Karpas-422 (cell line): ENCODE data around the gene DHRS1. TPM values are rescaled to one million over a fixed set of nuclear protein-coding genes. Genes with fewer than 3 reads are reported as not detected.
A peak's percentile ranks its signal among the peaks of the same experiment; 100 is the strongest.
"Not testable (repeated sequence)": the region's sequence is repeated elsewhere in the genome, so short reads cannot be mapped to it uniquely, and the experiment has no call there.

Experiments
- DNase-seq: peaks from one replicate; pipeline ENCODE4 v3.0.0-alpha.2; 2015
- H2AFZ ChIP-seq: fragments of 200-600 bp; sonication (generic); 2 replicates; pipeline ENCODE4 v1.6.1; 2014; ENCODE audit warnings: antibody characterized with exemption, low read length, mixed read lengths
- H3K27ac ChIP-seq: fragments of 200-600 bp; sonication (generic); 2 replicates; pipeline ENCODE4 v1.5.1; 2014; ENCODE audit warnings: mild to moderate bottlenecking, low read length, moderate library complexity
- H3K27me3 ChIP-seq: fragments of 200-600 bp; sonication (generic); 2 replicates; pipeline ENCODE4 v1.6.1; 2014; ENCODE audit warnings: low read length, mixed read lengths
- H3K36me3 ChIP-seq: fragments of 200-600 bp; sonication (generic); 2 replicates; pipeline ENCODE4 v1.6.1; 2014; ENCODE audit warnings: low read length, mixed read lengths; ENCODE audit not compliant: insufficient read depth
- H3K4me1 ChIP-seq: fragments of 200-600 bp; sonication (generic); 2 replicates; pipeline ENCODE4 v1.6.1; 2014; ENCODE audit warnings: mild to moderate bottlenecking, low read length, mixed read lengths
- H3K4me2 ChIP-seq: fragments of 200-600 bp; sonication (generic); 2 replicates; pipeline ENCODE4 v1.6.1; 2014; ENCODE audit warnings: low read length, low read depth, mild to moderate bottlenecking; ENCODE audit not compliant: poor library complexity, severe bottlenecking
- H3K4me3 ChIP-seq: fragments of 200-600 bp; sonication (generic); 2 replicates; pipeline ENCODE4 v1.5.1; 2014; ENCODE audit warnings: mild to moderate bottlenecking, antibody characterized with exemption, low read length, mixed read lengths
- H3K79me2 ChIP-seq: fragments of 200-600 bp; sonication (generic); 2 replicates; pipeline ENCODE4 v1.6.1; 2014; ENCODE audit warnings: mild to moderate bottlenecking, low read length, mixed read lengths
- H3K9ac ChIP-seq: fragments of 200-600 bp; sonication (generic); 2 replicates; pipeline ENCODE4 v1.6.0; 2014; ENCODE audit warnings: low read length
- H3K9me2 ChIP-seq: fragments of 200-600 bp; sonication (generic), shearing (Covaris generic); replicated peaks from 2 replicates; pipeline ENCODE4 v1.6.0; 2014; ENCODE audit warnings: mild to moderate bottlenecking, low read length, moderate library complexity; ENCODE audit not compliant: insufficient read depth
- H3K9me3 ChIP-seq: fragments of 300-700, 200-600 bp; sonication (generic); 2 replicates; pipeline ENCODE4 v1.6.1; 2014; ENCODE audit warnings: low read length, mixed read lengths
- H4K20me1 ChIP-seq: fragments of 200-600 bp; sonication (generic); 2 replicates; pipeline ENCODE4 v1.6.1; 2014; ENCODE audit warnings: mild to moderate bottlenecking, antibody characterized with exemption, low read length, low read depth; ENCODE audit not compliant: insufficient read depth
- total RNA-seq: library from RNA; depleted of rRNA; stranded (reverse); fragments of >200 nt; shearing (Covaris generic); gene quantifications from 2 replicates; pipeline ENCODE4 v1.2.3, GENCODE V29; 2014; ENCODE audit warnings: low replicate concordance

DHRS1 gene
- total RNA-seq, 1 experiment from 2014 or later, result 35.9 TPM

GRCh38 chr14:24330973-24331674 lies 31.5 kb upstream of the DHRS1 start:
- Histone ChIP-seq H3K9ac (no peak overlapping the region), H3K4me1 (peaks cover 18% of the 10 kb centered on the region), H3K79me2 (no peaks in the 10 kb centered on the region), H3K9me3 (no peaks in the 10 kb centered on the region), H3K27ac (no peak overlapping the region), H3K4me2 (no peak overlapping the region), H3K36me3 (no peaks in the 10 kb centered on the region), H3K9me2 (no peaks in the 10 kb centered on the region), H3K4me3 (no peak overlapping the region), H4K20me1 (no peaks in the 10 kb centered on the region), H3K27me3 (no peaks in the 10 kb centered on the region), H2AFZ (no peak overlapping the region)
- DNase-seq, result no peak

- Histone ChIP-seq H2AFZ (no peak overlapping the region), H3K9me3 (no peaks in the 10 kb centered on the region), H3K9ac (no peak overlapping the region), H3K36me3 (no peaks in the 10 kb centered on the region), H3K27me3 (no peaks in the 10 kb centered on the region), H3K79me2 (no peaks in the 10 kb centered on the region), H3K4me1 (peaks cover 18% of the 10 kb centered on the region), H4K20me1 (no peaks in the 10 kb centered on the region), H3K9me2 (no peaks in the 10 kb centered on the region), H3K4me3 (no peak overlapping the region), H3K4me2 (no peak overlapping the region), H3K27ac (no peak overlapping the region)
- DNase-seq, result no peak
Measured at GRCh38 chr14:24329736-24330135, 30.2 kb upstream of the DHRS1 start.

GRCh38 chr14:24329073-24329663 lies 29.6 kb upstream of the DHRS1 start:
- no peaks in the 10 kb centered on the region for H4K20me1 ChIP-seq
- no peaks in the 10 kb centered on the region for H3K9me2 ChIP-seq
- no peaks in the 10 kb centered on the region for H3K36me3 ChIP-seq
- H3K4me3 ChIP-seq, result no peak overlapping the region
- DNase-seq, result no peak
- no peaks in the 10 kb centered on the region for H3K27me3 ChIP-seq
- peaks cover 18% of the 10 kb centered on the region for H3K4me1 ChIP-seq
- H3K27ac ChIP-seq, result no peak overlapping the region
- no peak overlapping the region for H2AFZ ChIP-seq
- H3K4me2 ChIP-seq, result no peak overlapping the region
- H3K9me3 ChIP-seq, result no peaks in the 10 kb centered on the region
- H3K9ac ChIP-seq, result no peak overlapping the region
- H3K79me2 ChIP-seq, result no peaks in the 10 kb centered on the region

- H3K9me2 ChIP-seq, H3K9ac ChIP-seq, H2AFZ ChIP-seq, H3K9me3 ChIP-seq, H3K27ac ChIP-seq, H3K27me3 ChIP-seq, H3K4me2 ChIP-seq, H3K79me2 ChIP-seq, DNase-seq, H3K36me3 ChIP-seq, H4K20me1 ChIP-seq, H3K4me3 ChIP-seq: not testable (repeated sequence)
- peaks cover 10% of the 10 kb centered on the region for H3K4me1 ChIP-seq
Measured at GRCh38 chr14:24327914-24328313, 28.3 kb upstream of the DHRS1 start.

- no peak for DNase-seq
Measured at GRCh38 chr14:24327303-24327702, 27.7 kb upstream of the DHRS1 start.

GRCh38 chr14:24325963-24326362 lies 26.4 kb upstream of the DHRS1 start:
- Histone ChIP-seq H3K27me3 (no peaks in the 10 kb centered on the region), H4K20me1 (no peaks in the 10 kb centered on the region), H3K4me3 (no peak overlapping the region), H3K79me2 (no peaks in the 10 kb centered on the region), H3K27ac (no peak overlapping the region), H3K9me2 (no peaks in the 10 kb centered on the region), H3K36me3 (no peaks in the 10 kb centered on the region), H3K4me2 (no peak overlapping the region), H2AFZ (no peak overlapping the region), H3K9ac (no peak overlapping the region), H3K9me3 (no peaks in the 10 kb centered on the region), H3K4me1 (no peaks in the 10 kb centered on the region)
- no peak for DNase-seq

More at GRCh38 chr14:24327303-24327702, 27.7 kb upstream of the DHRS1 start:
- Histone ChIP-seq H3K36me3 (no peaks in the 10 kb centered on the region), H3K9ac (no peak overlapping the region), H2AFZ (0 out of 2 replicates have a peak overlapping the region, but pooled peaks have one; percentile 13), H3K4me3 (no peak overlapping the region), H4K20me1 (no peaks in the 10 kb centered on the region), H3K27me3 (no peaks in the 10 kb centered on the region), H3K4me1 (peaks cover 6% of the 10 kb centered on the region), H3K4me2 (no peak overlapping the region), H3K27ac (no peak overlapping the region), H3K79me2 (no peaks in the 10 kb centered on the region), H3K9me3 (no peaks in the 10 kb centered on the region), H3K9me2 (no peaks in the 10 kb centered on the region)

GRCh38 chr14:24325041-24325530 lies 25.5 kb upstream of the DHRS1 start:
- Histone ChIP-seq H3K4me1 (no peaks in the 10 kb centered on the region), H3K27me3 (no peaks in the 10 kb centered on the region), H3K9me2 (no peaks in the 10 kb centered on the region), H2AFZ (no peak overlapping the region), H3K79me2 (no peaks in the 10 kb centered on the region), H3K36me3 (no peaks in the 10 kb centered on the region), H3K9me3 (no peaks in the 10 kb centered on the region), H3K4me2 (no peak overlapping the region), H3K4me3 (no peak overlapping the region), H3K9ac (no peak overlapping the region), H4K20me1 (no peaks in the 10 kb centered on the region), H3K27ac (no peak overlapping the region)
- no peak for DNase-seq

- no peak overlapping the region for H3K4me2 ChIP-seq
- no peaks in the 10 kb centered on the region for H3K36me3 ChIP-seq
- no peak overlapping the region for H2AFZ ChIP-seq
- H3K9me2 ChIP-seq, result no peaks in the 10 kb centered on the region
- no peaks in the 10 kb centered on the region for H3K4me1 ChIP-seq
- H3K9ac ChIP-seq, result no peak overlapping the region
- no peaks in the 10 kb centered on the region for H3K9me3 ChIP-seq
- H3K4me3 ChIP-seq, result no peak overlapping the region
- no peaks in the 10 kb centered on the region for H3K79me2 ChIP-seq
- no peaks in the 10 kb centered on the region for H4K20me1 ChIP-seq
- H3K27ac ChIP-seq, result no peak overlapping the region
- H3K27me3 ChIP-seq, result no peaks in the 10 kb centered on the region
- DNase-seq, result no peak
Measured at GRCh38 chr14:24324024-24324423, 24.4 kb upstream of the DHRS1 start.
